Duodenal mucosa (tissue), 2 donors: ENCODE measurements around the gene KDM5B.

Experiments used
- H3K27ac ChIP-seq: one replicate; pipeline ENCODE4 v1.7.0; 2013; ENCODE audit warnings: low read depth, low read length
- H3K27me3 ChIP-seq, 2 donors: one replicate each; pipeline ENCODE4 v1.7.0; 2013; ENCODE audit warnings: low read length in 2 of 2, control low read depth in 1 of 2; ENCODE audit not compliant: insufficient read depth in 2 of 2, control insufficient read depth in 1 of 2
- H3K36me3 ChIP-seq, 2 donors: one replicate each; pipeline ENCODE4 v1.7.0; 2013; ENCODE audit warnings: low read length in 2 of 2, control low read depth in 1 of 2; ENCODE audit not compliant: insufficient read depth in 2 of 2, control insufficient read depth in 1 of 2
- H3K4me1 ChIP-seq, 2 donors: one replicate each; pipeline ENCODE4 v1.7.0; 2013; ENCODE audit warnings: low read length in 2 of 2, control low read depth in 1 of 2; ENCODE audit not compliant: insufficient read depth in 2 of 2, control insufficient read depth in 1 of 2
- H3K4me3 ChIP-seq, 2 donors: one replicate each; pipeline ENCODE4 v1.7.0; 2013; ENCODE audit warnings: low read length in 2 of 2, low read depth in 1 of 2
- H3K9ac ChIP-seq, 2 donors: one replicate each; pipeline ENCODE4 v1.7.0; 2013; ENCODE audit warnings: low read length in 2 of 2, low read depth in 1 of 2
- H3K9me3 ChIP-seq, 2 donors: one replicate each; pipeline ENCODE4 v1.7.0; 2013; ENCODE audit warnings: low read length in 2 of 2, control low read depth in 1 of 2; ENCODE audit not compliant: control insufficient read depth in 1 of 2

KDM5B gene

GRCh38 chr1:202680586-202681352 lies 127.5 kb downstream of the KDM5B start:
- no peak overlapping the region for H3K9ac ChIP-seq
- H3K4me3 ChIP-seq = no peak overlapping the region
- no peaks in the 10 kb centered on the region for H3K36me3 ChIP-seq
- H3K4me1 ChIP-seq = no peaks in the 10 kb centered on the region
- H3K27me3 ChIP-seq = peaks cover 7 to 8% of the 10 kb centered on the region in 2 donors
- H3K27ac ChIP-seq = no peak overlapping the region
- H3K9me3 ChIP-seq = no peaks in the 10 kb centered on the region

- Histone ChIP-seq H3K27me3 (peaks cover 7 to 8% of the 10 kb centered on the region in 2 donors), H3K27ac (no peak overlapping the region), H3K36me3 (no peaks in the 10 kb centered on the region), H3K9ac (no peak overlapping the region), H3K9me3 (no peaks in the 10 kb centered on the region), H3K4me3 (no peak overlapping the region), H3K4me1 (no peaks in the 10 kb centered on the region)
These were observed 128.6 kb downstream of the KDM5B start for GRCh38 chr1:202679406-202680177.

- H3K4me1 ChIP-seq = no peaks in the 10 kb centered on the region
- no peak overlapping the region for H3K4me3 ChIP-seq
- peaks cover 3 to 8% of the 10 kb centered on the region in 2 donors for H3K27me3 ChIP-seq
- no peak overlapping the region for H3K27ac ChIP-seq
- no peak overlapping the region for H3K9ac ChIP-seq
- H3K36me3 ChIP-seq = no peaks in the 10 kb centered on the region
- H3K9me3 ChIP-seq = no peaks in the 10 kb centered on the region
These were observed 130.8 kb downstream of the KDM5B start for GRCh38 chr1:202677433-202677832.
